ENCODE measurements around the gene STARD13. TPM values are rescaled to one million over a fixed set of nuclear protein-coding genes. Genes with fewer than 3 reads are reported as not detected.

Gene STARD13
- total RNA-seq, 6 experiments from 2014 or later: 27.9 to 38.3 (median 34.5) TPM

DNA sequence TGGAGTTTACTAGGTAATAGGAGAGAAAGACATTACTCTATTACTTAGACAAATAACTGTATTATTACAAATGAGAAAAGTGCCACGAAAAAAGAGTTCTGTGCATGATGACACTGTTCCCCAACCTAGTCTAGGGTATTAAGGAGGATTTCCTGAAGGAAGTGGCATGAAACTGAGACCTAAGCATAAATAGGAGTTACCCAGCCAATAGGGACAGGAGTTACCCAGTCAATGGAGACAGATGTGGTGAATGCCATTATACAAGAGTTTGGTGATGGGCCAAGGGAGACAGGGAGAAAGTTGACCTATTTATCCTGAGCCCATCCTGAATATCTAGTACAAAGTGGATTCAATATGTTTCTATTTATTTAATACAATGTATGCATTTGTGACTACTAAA is 203.9 kb downstream of the STARD13 start:
- TF ChIP-seq, protein P1, sequence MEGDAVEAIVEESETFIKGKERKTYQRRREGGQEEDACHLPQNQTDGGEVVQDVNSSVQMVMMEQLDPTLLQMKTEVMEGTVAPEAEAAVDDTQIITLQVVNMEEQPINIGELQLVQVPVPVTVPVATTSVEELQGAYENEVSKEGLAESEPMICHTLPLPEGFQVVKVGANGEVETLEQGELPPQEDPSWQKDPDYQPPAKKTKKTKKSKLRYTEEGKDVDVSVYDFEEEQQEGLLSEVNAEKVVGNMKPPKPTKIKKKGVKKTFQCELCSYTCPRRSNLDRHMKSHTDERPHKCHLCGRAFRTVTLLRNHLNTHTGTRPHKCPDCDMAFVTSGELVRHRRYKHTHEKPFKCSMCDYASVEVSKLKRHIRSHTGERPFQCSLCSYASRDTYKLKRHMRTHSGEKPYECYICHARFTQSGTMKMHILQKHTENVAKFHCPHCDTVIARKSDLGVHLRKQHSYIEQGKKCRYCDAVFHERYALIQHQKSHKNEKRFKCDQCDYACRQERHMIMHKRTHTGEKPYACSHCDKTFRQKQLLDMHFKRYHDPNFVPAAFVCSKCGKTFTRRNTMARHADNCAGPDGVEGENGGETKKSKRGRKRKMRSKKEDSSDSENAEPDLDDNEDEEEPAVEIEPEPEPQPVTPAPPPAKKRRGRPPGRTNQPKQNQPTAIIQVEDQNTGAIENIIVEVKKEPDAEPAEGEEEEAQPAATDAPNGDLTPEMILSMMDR (IDR thresholded peaks at IDR 0.05): no peak
- no peak overlapping the region for H3K4me3 Mint-ChIP-seq
- H3K4me1 Mint-ChIP-seq (ENCODE audit: low read depth): peaks cover 9% of the 10 kb centered on the region; the same call in 1 of the 2 replicates
- DNase-seq: no peak
- no peaks in the 10 kb centered on the region for H3K9me3 Mint-ChIP-seq
- no peak overlapping the region for H3K27ac Mint-ChIP-seq
- no peaks in the 10 kb centered on the region for H3K36me3 Mint-ChIP-seq (ENCODE audit: low read depth)
- H3K27me3 Mint-ChIP-seq (ENCODE audit: insufficient read depth): peaks cover 30% of the 10 kb centered on the region

DNA sequence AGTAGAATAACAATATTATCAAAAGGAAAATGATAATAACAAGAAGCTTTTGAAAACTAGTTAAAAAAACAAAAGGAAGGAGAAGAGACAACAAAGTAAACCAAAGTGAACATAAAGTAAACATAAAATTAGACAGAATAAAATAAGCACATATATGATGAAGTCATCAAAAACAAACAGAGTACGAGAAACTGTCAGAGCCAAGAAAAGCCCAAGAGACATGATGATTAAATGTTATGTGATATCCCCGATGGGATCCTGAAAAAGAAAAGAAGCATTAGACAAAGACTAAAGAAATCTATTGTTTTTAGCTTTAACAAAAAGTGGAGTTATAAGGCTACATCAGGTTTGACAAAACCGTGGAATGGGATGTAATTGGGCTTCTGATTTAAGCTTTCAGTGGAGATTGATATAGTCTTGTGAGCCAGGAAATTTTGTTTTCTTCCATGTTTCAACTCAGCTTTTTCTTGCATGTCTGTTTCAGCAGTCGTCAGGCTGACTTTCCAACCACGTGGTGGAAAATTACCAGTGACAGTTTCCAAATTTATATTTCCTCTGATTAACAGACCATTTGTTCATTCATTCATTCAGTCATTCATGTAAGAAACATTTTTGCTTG is 204.5 kb downstream of the STARD13 start:
- Mint-ChIP-seq H3K4me1 (ENCODE audit: low read depth) (peaks cover 6% of the 10 kb centered on the region; the same call in 1 of the 2 replicates), H3K4me3 (no peak overlapping the region), H3K27me3 (ENCODE audit: insufficient read depth) (peaks cover 26% of the 10 kb centered on the region), H3K27ac (no peak overlapping the region), H3K9me3 (no peaks in the 10 kb centered on the region), H3K36me3 (ENCODE audit: low read depth) (no peaks in the 10 kb centered on the region)
- DNase-seq: no peak
- TF ChIP-seq, protein P1 (IDR thresholded peaks at IDR 0.05): no peak

DNA sequence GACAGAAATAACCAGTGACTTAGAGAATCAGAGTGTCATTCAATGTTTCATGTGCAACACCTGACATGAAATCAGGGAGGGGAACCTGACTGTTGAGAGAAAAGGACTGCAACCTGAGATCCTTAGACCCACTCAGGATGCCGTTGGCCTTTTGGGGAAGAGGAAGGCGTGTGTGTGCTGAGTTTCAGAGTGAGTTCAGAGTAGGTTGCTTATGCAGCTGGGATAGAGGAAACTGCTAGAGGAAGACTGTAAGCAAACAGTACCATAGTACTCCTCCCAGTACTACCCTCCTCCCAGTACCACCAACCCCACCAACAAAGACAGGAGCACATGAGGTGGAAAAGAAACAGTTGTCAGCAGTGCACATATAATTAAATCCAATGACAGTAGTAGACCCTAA is 205.6 kb downstream of the STARD13 start:
- no peaks in the 10 kb centered on the region for H3K9me3 Mint-ChIP-seq
- no peak for DNase-seq
- no peaks in the 10 kb centered on the region for H3K36me3 Mint-ChIP-seq (ENCODE audit: low read depth)
- H3K4me1 Mint-ChIP-seq (ENCODE audit: low read depth): peaks cover 6% of the 10 kb centered on the region; the same call in 1 of the 2 replicates
- TF ChIP-seq, protein P1 (IDR thresholded peaks at IDR 0.05): no peak
- peaks cover 23% of the 10 kb centered on the region for H3K27me3 Mint-ChIP-seq (ENCODE audit: insufficient read depth)
- H3K4me3 Mint-ChIP-seq: no peak overlapping the region
- no peak overlapping the region for H3K27ac Mint-ChIP-seq

DNA sequence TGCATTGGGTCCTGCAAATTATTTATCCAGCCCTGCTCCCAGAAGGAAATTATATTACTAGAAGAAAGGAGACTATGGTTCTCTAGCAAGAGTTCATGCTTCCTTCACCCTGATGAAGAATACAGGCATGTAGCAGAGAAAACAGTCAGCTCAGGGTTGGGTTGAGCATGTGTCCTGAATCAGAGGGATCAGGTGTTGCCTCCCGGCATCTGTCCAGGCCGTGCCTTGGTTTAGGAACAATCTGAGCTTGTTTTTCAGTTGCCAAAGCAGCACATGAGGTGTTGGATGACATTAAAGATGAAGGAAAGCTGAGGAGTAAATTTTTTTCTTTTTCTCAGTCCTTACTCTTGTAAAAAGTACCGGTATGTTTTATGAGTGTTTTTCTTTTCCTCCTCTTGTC is 207.3 kb downstream of the STARD13 start:
- no peak for DNase-seq

DNA sequence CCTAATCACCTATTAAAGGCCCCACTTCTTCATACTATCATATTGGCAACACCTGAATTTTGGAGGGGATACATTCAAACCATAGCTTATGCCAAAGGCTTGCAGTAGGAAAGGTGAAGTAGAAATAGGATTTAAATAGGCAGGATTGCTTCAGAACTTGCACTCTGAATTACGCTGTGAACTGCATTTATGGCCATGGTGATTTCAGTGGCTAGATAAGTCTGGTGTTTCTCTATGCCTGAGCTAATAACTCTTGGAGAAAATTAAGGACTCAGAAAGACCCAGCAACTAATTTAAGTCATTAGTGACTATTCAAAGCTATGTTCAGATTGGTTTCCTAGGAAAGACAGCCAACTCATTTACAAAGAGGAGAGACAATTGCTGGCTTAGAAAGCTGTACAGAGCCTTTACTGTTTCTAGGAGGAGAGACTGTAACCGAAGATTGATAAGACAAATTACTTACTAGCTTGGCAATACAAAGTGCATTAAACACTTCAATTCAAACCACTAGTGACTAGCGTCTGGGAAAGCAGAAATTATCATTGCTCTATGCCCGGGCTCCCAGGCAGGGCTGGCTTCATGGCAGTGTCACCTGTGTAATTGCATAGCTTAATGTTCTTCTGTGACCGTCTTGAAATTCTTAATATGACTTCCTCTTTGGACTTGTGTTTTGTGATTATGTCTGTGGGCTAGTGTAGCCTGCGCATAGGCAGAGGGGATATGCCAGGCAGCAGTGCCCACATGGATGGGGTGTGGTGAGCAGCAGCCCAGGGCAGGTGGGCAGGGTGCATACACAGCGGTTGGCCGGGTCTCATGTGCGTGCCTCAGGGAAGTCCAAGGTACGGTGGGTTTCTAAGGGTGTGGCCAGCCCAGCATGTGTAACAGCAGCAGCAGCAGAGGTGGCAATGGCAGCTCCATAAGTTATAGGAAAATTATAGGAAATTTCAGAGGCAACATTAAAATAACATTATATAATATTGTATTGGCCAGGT is 209.3 kb downstream of the STARD13 start:
- Mint-ChIP-seq H3K27me3 (ENCODE audit: insufficient read depth) (peaks cover 18% of the 10 kb centered on the region), H3K9me3 (no peaks in the 10 kb centered on the region), H3K4me1 (ENCODE audit: low read depth) (peaks cover 6% of the 10 kb centered on the region; the same call in 1 of the 2 replicates), H3K36me3 (ENCODE audit: low read depth) (no peaks in the 10 kb centered on the region), H3K4me3 (no peak overlapping the region), H3K27ac (no peak overlapping the region)
- DNase-seq: no peak
- TF ChIP-seq, protein P1 (IDR thresholded peaks at IDR 0.05): no peak

More for the DNA sequence above, 207.3 kb downstream of the STARD13 start:
- Mint-ChIP-seq H3K9me3 (no peaks in the 10 kb centered on the region), H3K27me3 (ENCODE audit: insufficient read depth) (peaks cover 20% of the 10 kb centered on the region), H3K36me3 (ENCODE audit: low read depth) (no peaks in the 10 kb centered on the region), H3K27ac (no peak overlapping the region), H3K4me3 (no peak overlapping the region), H3K4me1 (ENCODE audit: low read depth) (peaks cover 6% of the 10 kb centered on the region; the same call in 1 of the 2 replicates)
- TF ChIP-seq, protein P1 (IDR thresholded peaks at IDR 0.05): no peak
